Panc1 (cell line): ENCODE measurements around the gene GRIN2A. TPM values are rescaled to one million over a fixed set of nuclear protein-coding genes. Genes with fewer than 3 reads are reported as not detected.

Source experiments
- ATAC-seq: fragments of 200-7000 bp; cut with Tn5 transposase; 2 replicates; pipeline ENCODE4 v1.9.1; 2020; ENCODE audit warnings: mild to moderate bottlenecking, moderate library complexity
- BruUV-seq: library from RNA; stranded (reverse); fragments of 400-500 nt; replicated peaks from 2 replicates; lab custom pipeline; 2021; lab: Mats Ljungman, UMichigan
- CTCF ChIA-PET: fragments of 300-600 bp; sonication (Branson Sonifier 250); formaldehyde crosslinking; loops from one replicate; lab custom pipeline; 2022; ENCODE audit warnings: antibody characterized with exemption; lab: Charles Lee
- POLR2A ChIA-PET: fragments of 300-600 bp; sonication (Branson Sonifier 250); formaldehyde crosslinking; loops from one replicate; lab custom pipeline; 2022; ENCODE audit warnings: antibody characterized with exemption; lab: Charles Lee
- DNase-seq: peaks from one replicate; pipeline ENCODE4 v3.0.0-alpha.2; 2010; ENCODE audit warnings: low read depth, low spot score
- H3K27ac ChIP-seq: 2 replicates; pipeline ENCODE4 v1.5.1; 2011; ENCODE audit warnings: mild to moderate bottlenecking, low read length, inconsistent platforms
- H3K27me3 ChIP-seq: fragments of 200-500 bp; sonication (Bioruptor generic); 2 replicates; pipeline ENCODE4 v1.6.0; 2014; ENCODE audit warnings: low read length, inconsistent platforms; ENCODE audit not compliant: control insufficient read depth, insufficient read depth
- H3K36me3 ChIP-seq: fragments of 200-500 bp; sonication (Bioruptor generic); 2 replicates; pipeline ENCODE4 v1.5.1; 2014; ENCODE audit warnings: inconsistent platforms, mild to moderate bottlenecking, low read length, moderate library complexity; ENCODE audit not compliant: control insufficient read depth, insufficient read depth
- H3K4me1 ChIP-seq: 2 replicates; pipeline ENCODE4 v1.5.1; 2011; ENCODE audit warnings: inconsistent platforms, mild to moderate bottlenecking, low read length, moderate library complexity; ENCODE audit not compliant: control insufficient read depth, insufficient read depth
- H3K4me3 ChIP-seq, 2 experiments: 2 replicates each; pipeline ENCODE4 v1.5.1; 2011 to 2012; ENCODE audit warnings: low read depth in 2 of 2, low read length in 2 of 2, mild to moderate bottlenecking in 2 of 2, inconsistent platforms in 1 of 2, moderate library complexity in 1 of 2
- H3K9me3 ChIP-seq: fragments of 200-500 bp; sonication (Bioruptor generic); 2 replicates; pipeline ENCODE4 v1.5.1; 2014; ENCODE audit warnings: low read depth, mild to moderate bottlenecking, inconsistent platforms, low read length, moderate library complexity; ENCODE audit not compliant: control insufficient read depth, insufficient read depth
- CTCF ChIP-seq: fragments of 450-650 bp; IDR thresholded peaks from 2 replicates; pipeline ENCODE4 v1.5.1; 2017; ENCODE audit warnings: mild to moderate bottlenecking
- POLR2AphosphoS5 ChIP-seq: IDR thresholded peaks from 2 replicates; pipeline ENCODE4 v1.6.1; 2012; ENCODE audit warnings: mild to moderate bottlenecking, low read depth, low read length, moderate library complexity
- REST ChIP-seq, 2 experiments: IDR thresholded peaks; 2 replicates each; pipeline ENCODE4 v1.6.1; 2011 to 2012; ENCODE audit warnings: low read depth in 2 of 2, control low read depth in 1 of 2, low read length in 1 of 2, mild to moderate bottlenecking in 1 of 2, moderate library complexity in 1 of 2; ENCODE audit not compliant: insufficient read depth in 1 of 2
- SIN3A ChIP-seq: IDR thresholded peaks from 2 replicates; pipeline ENCODE4 v1.6.1; 2012; ENCODE audit warnings: low read depth, mild to moderate bottlenecking, low read length, moderate library complexity, borderline replicate concordance; ENCODE audit not compliant: insufficient read depth
- TCF7L2 ChIP-seq: IDR thresholded peaks from 2 replicates; pipeline ENCODE4 v1.6.1; 2011; ENCODE audit warnings: mild to moderate bottlenecking, low read depth, low read length, inconsistent platforms
- in situ Hi-C: cut with HindIII; loops from 2 replicates; pipeline ENCODE4 v1.10.0; 2016; ENCODE audit warnings: low sequenced_read_pairs, low pct_unique_long_range_greater_than_20kb
- intact Hi-C: fragments of 100-400 bp; cut with micrococcal nuclease; formaldehyde crosslinking; loops from one replicate; pipeline ENCODE4 v1.10.0; 2022; ENCODE audit not compliant: unreplicated experiment
- total RNA-seq: library from RNA; stranded (reverse); gene quantifications from one replicate; pipeline ENCODE4 v1.2.1, GENCODE V29; 2021; ENCODE audit not compliant: unreplicated experiment

The GRIN2A gene
- total RNA-seq, 1 experiment from 2014 or later = 12.3 TPM

GRCh38 chr16:9761870-9762269 lies 420.4 kb downstream of the GRIN2A start:
- in situ Hi-C loops = no loop called here
- no TSS peak for BruUV-seq
- intact Hi-C loops = no loop called here
- Histone ChIP-seq H3K27ac (no peak overlapping the region), H3K27me3 (no peaks in the 10 kb centered on the region), H3K36me3 (no peaks in the 10 kb centered on the region), H3K4me1 (no peaks in the 10 kb centered on the region), H3K9me3 (no peaks in the 10 kb centered on the region), H3K4me3 (no peak overlapping the region)
- ChIA-PET CTCF (no interaction called here), POLR2A (no interaction called here)
- no peak for TF ChIP-seq TCF7L2
- no peak for TF ChIP-seq CTCF
- TF ChIP-seq SIN3A = no peak
- no peak for TF ChIP-seq POLR2AphosphoS5
- no peak for TF ChIP-seq REST (IDR thresholded peaks at IDR 0.05; ENCODE audit: insufficient read depth in 1 of 2, low read depth in 2 of 2, low read length in 1 of 2)
- DNase-seq = no peak
- no peak for ATAC-seq

- Histone ChIP-seq H3K27me3 (no peaks in the 10 kb centered on the region), H3K27ac (no peak overlapping the region), H3K4me3 (no peak overlapping the region), H3K9me3 (no peaks in the 10 kb centered on the region), H3K36me3 (no peaks in the 10 kb centered on the region), H3K4me1 (no peaks in the 10 kb centered on the region)
- in situ Hi-C loops (no loop called here), intact Hi-C loops (no loop called here)
- ChIA-PET CTCF (no interaction called here), POLR2A (interaction anchor here (0.7 kb wide), 1 partner anchor 1430 kb away, joined by 8 read pairs; no protein-coding TSS in a partner anchor)
- no TSS peak for BruUV-seq
- DNase-seq = no peak
- TF ChIP-seq SIN3A (no peak), TCF7L2 (no peak), CTCF (no peak), REST (IDR thresholded peaks at IDR 0.05; ENCODE audit: insufficient read depth in 1 of 2, low read depth in 2 of 2, low read length in 1 of 2) (no peak), POLR2AphosphoS5 (no peak)
- ATAC-seq = no peak
Observed at GRCh38 chr16:9757687-9758086, 424.5 kb downstream of the GRIN2A start.
